Bronchial smooth muscle cell (primary cell): ENCODE data around the gene ZHX3. TPM values are rescaled to one million over a fixed set of nuclear protein-coding genes. Genes with fewer than 3 reads are reported as not detected.

Source experiments
- total RNA-seq: library from RNA; depleted of rRNA; stranded (reverse); fragments of >200 nt; gene quantifications from 2 replicates; pipeline ENCODE4 v1.2.1, GENCODE V29; 2014

The ZHX3 gene
- 10.4 and 12.8 TPM in 2 replicates for total RNA-seq

GRCh38 chr20:41317546-41318270, at the start of gene ZHX3:
Gene ZHX3, minus strand, starts transcription at chr20:41317731. Its CDS starts 112,815 bp downstream, at chr20:41204916.

DNA sequence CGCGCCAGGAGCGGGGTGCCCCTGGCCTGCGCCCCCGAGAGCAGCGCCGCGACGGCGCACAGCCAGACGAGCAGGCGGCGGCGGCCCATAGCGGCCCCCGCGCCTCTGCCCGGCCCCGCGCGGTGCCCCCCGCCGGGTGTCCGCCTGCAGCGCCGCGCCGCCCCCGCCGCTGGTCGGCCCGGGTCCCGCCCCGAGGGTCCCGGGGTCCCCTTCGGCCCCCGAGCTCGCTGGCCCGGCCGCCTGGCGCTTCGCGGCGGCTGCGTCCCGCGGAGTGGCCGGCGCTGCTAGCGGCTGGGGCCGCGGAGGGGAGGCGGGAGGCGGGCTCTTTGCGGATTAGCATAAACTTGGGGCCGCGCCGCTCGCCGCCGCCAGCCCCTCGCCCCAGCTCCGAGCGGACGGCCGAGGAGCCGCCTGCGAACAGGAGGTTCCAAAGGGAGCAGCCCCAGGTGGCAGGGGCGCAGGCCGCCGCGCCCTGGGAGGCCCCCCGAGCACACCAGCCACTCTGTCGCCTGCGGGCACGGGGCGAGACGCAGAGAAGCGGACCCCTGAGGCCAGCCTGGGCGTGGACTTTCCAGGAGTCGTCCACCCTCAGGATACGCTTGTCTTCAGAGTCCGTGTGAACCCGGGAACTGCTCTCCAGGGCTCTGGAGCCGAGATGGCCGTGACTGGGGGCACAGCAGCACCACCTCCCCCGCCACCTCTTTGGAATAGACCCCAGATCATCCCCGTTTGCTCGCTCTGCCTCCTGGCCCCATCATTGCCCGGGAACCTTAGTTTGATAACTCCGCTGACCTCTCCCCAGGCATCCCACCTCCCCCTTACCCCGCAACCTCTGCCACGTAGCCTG, 49.2 kb upstream of the ZHX3 start, which contains the start of gene EMILIN3:
Gene EMILIN3, minus strand, starts transcription at position 273 of the 847 bp plus-strand sequence. Its CDS starts 184 bp downstream, at position 89.

GRCh38 chr20:41340327-41341055, 23.0 kb upstream of the ZHX3 start, which contains the start of gene LPIN3:
Gene LPIN3, plus strand, starts transcription at chr20:41340821. Its CDS starts 4,983 bp downstream, at chr20:41345804.

GRCh38 chr20:41136680-41137613, 180.6 kb downstream of the ZHX3 start, which contains the start of gene PLCG1:
Gene PLCG1, plus strand, starts transcription at chr20:41137543. Its CDS starts 99 bp downstream, at chr20:41137642.

Other genes with a start within 250 kb of the ZHX3 start
- 83.7 and 100 TPM in 2 replicates for gene PLCG1, start 180.2 kb downstream of the ZHX3 start, total RNA-seq
- 4.6 and 5.4 TPM in 2 replicates for gene LPIN3, start 23.1 kb upstream of the ZHX3 start, total RNA-seq
- gene EMILIN3, start 49.1 kb upstream of the ZHX3 start, total RNA-seq: under 0.01 TPM in 1 of 2 replicates, not detected in the other